Activated B cell treated with CpG ODN at 0.5 μM for 24 hours (primary cell): Measurements from ENCODE around the gene PMPCA. TPM values are rescaled to one million over a fixed set of nuclear protein-coding genes. Genes with fewer than 3 reads are reported as not detected.

Experiments used
- ATAC-seq: fragments of 200-7000 bp; cut with Tn5 transposase; one replicate; pipeline ENCODE4 v1.10.0; 2021; ENCODE audit warnings: low read depth, mild to moderate bottlenecking, moderate library complexity
- CTCF ChIA-PET: fragments of 350-600 bp; sonication (Branson Sonifier 250); formaldehyde crosslinking; loops from one replicate; lab custom pipeline; 2021; ENCODE audit warnings: antibody characterized with exemption; lab: Charles Lee
- POLR2A ChIA-PET: fragments of 350-600 bp; sonication (Branson Sonifier 250); formaldehyde crosslinking; loops from one replicate; lab custom pipeline; 2021; ENCODE audit warnings: antibody characterized with exemption; lab: Charles Lee
- DNase-seq: peaks from one replicate; pipeline ENCODE4 v3.0.0; 2022
- H3K27ac Mint-ChIP-seq: one replicate; pipeline ENCODE4 v1.8.0; 2020; ENCODE audit warnings: mixed read lengths
- H3K27me3 Mint-ChIP-seq: one replicate; pipeline ENCODE4 v1.8.0; 2021; ENCODE audit warnings: mixed read lengths
- H3K36me3 Mint-ChIP-seq: one replicate; pipeline ENCODE4 v1.8.0; 2021; ENCODE audit warnings: low read depth, mixed read lengths
- H3K4me1 Mint-ChIP-seq: one replicate; pipeline ENCODE4 v1.8.0; 2021; ENCODE audit warnings: mixed read lengths
- H3K4me3 Mint-ChIP-seq: one replicate; pipeline ENCODE4 v1.8.0; 2020; ENCODE audit warnings: mild to moderate bottlenecking, mixed read lengths
- H3K9me3 Mint-ChIP-seq: one replicate; pipeline ENCODE4 v1.8.0; 2020; ENCODE audit warnings: mixed read lengths
- CTCF ChIP-seq: fragments of 200-600 bp; IDR thresholded peaks from one replicate; pipeline ENCODE4 v1.8.0; 2022; ENCODE audit warnings: antibody characterized with exemption, mild to moderate bottlenecking
- intact Hi-C: fragments of 100-400 bp; cut with micrococcal nuclease; formaldehyde crosslinking; loops from one replicate; pipeline ENCODE4 v1.15.1; 2024
- total RNA-seq: library from RNA; stranded (reverse); gene quantifications from 2 replicates; pipeline ENCODE4 v1.2.3, GENCODE V29; 2022

PMPCA gene
- total RNA-seq, 1 donor from 2014 or later = 75.3 TPM

- H3K27ac Mint-ChIP-seq = no peak overlapping the region
- no peaks in the 10 kb centered on the region for H3K4me1 Mint-ChIP-seq
- ChIA-PET POLR2A (no interaction called here), CTCF (interaction anchor here (0.7 kb wide), 1 partner anchor 44 kb away, joined by 3 read pairs; no protein-coding TSS in a partner anchor)
- intact Hi-C loops = no loop called here
- no peak for DNase-seq
- H3K9me3 Mint-ChIP-seq = no peaks in the 10 kb centered on the region
- no peaks in the 10 kb centered on the region for H3K27me3 Mint-ChIP-seq
- peaks cover 49% of the 10 kb centered on the region for H3K36me3 Mint-ChIP-seq
- H3K4me3 Mint-ChIP-seq = no peak overlapping the region
- no peak for TF ChIP-seq CTCF
- ATAC-seq = no peak
Measured at GRCh38 chr9:136429075-136429628, 18.7 kb downstream of the PMPCA start.

- Mint-ChIP-seq H3K27me3 (no peaks in the 10 kb centered on the region), H3K36me3 (peaks cover 42% of the 10 kb centered on the region), H3K4me3 (no peak overlapping the region), H3K27ac (no peak overlapping the region), H3K4me1 (no peaks in the 10 kb centered on the region), H3K9me3 (no peaks in the 10 kb centered on the region)
- CTCF ChIA-PET = interaction anchor here (0.7 kb wide), 1 partner anchor 43 kb away, joined by 3 read pairs; no protein-coding TSS in a partner anchor
- intact Hi-C loops = no loop called here
- TF ChIP-seq CTCF = no peak
- no peak for DNase-seq
- ATAC-seq = no peak
- POLR2A ChIA-PET = interaction anchor here (0.6 kb wide), 1 partner anchor 40 kb away, joined by 6 read pairs; no protein-coding TSS in a partner anchor
Measured at GRCh38 chr9:136429683-136430491, 19.4 kb downstream of the PMPCA start.

GRCh38 chr9:136430588-136431234, 20.3 kb downstream of the PMPCA start:
- H3K27me3 Mint-ChIP-seq = no peaks in the 10 kb centered on the region
- peaks cover 1% of the 10 kb centered on the region for H3K4me1 Mint-ChIP-seq
- no peaks in the 10 kb centered on the region for H3K9me3 Mint-ChIP-seq
- TF ChIP-seq CTCF = no peak
- H3K4me3 Mint-ChIP-seq = no peak overlapping the region
- ATAC-seq (no peak), DNase-seq (no peak)
- peaks cover 38% of the 10 kb centered on the region for H3K36me3 Mint-ChIP-seq
- H3K27ac Mint-ChIP-seq = no peak overlapping the region
- POLR2A ChIA-PET = interaction anchor here (0.6 kb wide), 1 partner anchor 41 kb away, joined by 6 read pairs; no protein-coding TSS in a partner anchor
- CTCF ChIA-PET = no interaction called here
- intact Hi-C loops = no loop called here

GRCh38 chr9:136431782-136432350, 21.4 kb downstream of the PMPCA start:
- peaks cover 10% of the 10 kb centered on the region for H3K4me1 Mint-ChIP-seq
- intact Hi-C loops = no loop called here
- H3K4me3 Mint-ChIP-seq = no peak overlapping the region
- POLR2A ChIA-PET = no interaction called here
- CTCF ChIA-PET = no interaction called here
- DNase-seq (no peak), ATAC-seq (no peak)
- H3K27me3 Mint-ChIP-seq = no peaks in the 10 kb centered on the region
- H3K9me3 Mint-ChIP-seq = no peaks in the 10 kb centered on the region
- no peak for TF ChIP-seq CTCF
- peaks cover 44% of the 10 kb centered on the region for H3K36me3 Mint-ChIP-seq
- no peak overlapping the region for H3K27ac Mint-ChIP-seq
